Chondrocyte (in vitro differentiated cells): Measurements from ENCODE around the gene ELF1. TPM values are rescaled to one million over a fixed set of nuclear protein-coding genes. Genes with fewer than 3 reads are reported as not detected.

Experiments
- DNase-seq: peaks from one replicate; pipeline ENCODE4 v3.0.0; 2021; ENCODE audit warnings: mixed read lengths, low spot score
- H3K27ac Mint-ChIP-seq: one replicate; pipeline ENCODE4 v1.8.0; 2021; ENCODE audit warnings: mild to moderate bottlenecking, moderate library complexity, mixed read lengths; ENCODE audit not compliant: unreplicated experiment
- H3K27me3 Mint-ChIP-seq: 2 replicates; pipeline ENCODE4 v1.8.0; 2021; ENCODE audit warnings: low read depth, mixed read lengths
- H3K36me3 Mint-ChIP-seq: 2 replicates; pipeline ENCODE4 v1.8.0; 2021; ENCODE audit warnings: low read depth, mixed read lengths
- H3K4me1 Mint-ChIP-seq: 2 replicates; pipeline ENCODE4 v1.8.0; 2021; ENCODE audit warnings: low read depth, mild to moderate bottlenecking, mixed read lengths
- H3K4me3 Mint-ChIP-seq: one replicate; pipeline ENCODE4 v1.8.0; 2021; ENCODE audit warnings: mild to moderate bottlenecking, moderate library complexity, mixed read lengths; ENCODE audit not compliant: unreplicated experiment
- H3K9me3 Mint-ChIP-seq: 2 replicates; pipeline ENCODE4 v1.8.0; 2021; ENCODE audit warnings: low read depth, mixed read lengths
- total RNA-seq: library from RNA; stranded (reverse); gene quantifications from 3 replicates; pipeline ENCODE4 v1.2.1, GENCODE V29; 2021
- TF ChIP-seq, protein P1 (sequence below): fragments of 200-600 bp; sonication (generic); IDR thresholded peaks from 2 replicates; pipeline ENCODE4 v1.5.0; 2021; ENCODE audit warnings: antibody characterized with exemption, mild to moderate bottlenecking, moderate library complexity

ELF1 gene
- total RNA-seq, 1 donor from 2014 or later: 45.8 TPM

DNA sequence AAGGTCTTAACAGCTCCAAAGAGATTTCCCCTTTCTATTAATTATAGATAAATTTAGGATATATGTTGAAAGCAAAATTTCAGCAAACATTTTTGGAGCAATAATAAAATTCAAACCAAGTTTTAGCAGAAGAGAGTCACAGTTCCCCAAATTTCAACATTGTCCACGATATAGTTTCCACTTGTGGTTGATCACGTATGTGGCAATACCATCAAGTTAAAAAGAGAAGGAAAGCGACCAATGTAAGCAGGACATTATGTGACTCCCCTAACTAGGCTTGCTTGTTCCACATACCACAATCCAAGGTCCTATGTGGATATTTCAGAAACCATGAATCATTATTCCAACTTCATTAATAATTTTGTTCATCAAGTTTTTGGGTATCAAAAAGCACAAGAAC lies 52.8 kb downstream of the ELF1 start:
- TF ChIP-seq, protein P1, sequence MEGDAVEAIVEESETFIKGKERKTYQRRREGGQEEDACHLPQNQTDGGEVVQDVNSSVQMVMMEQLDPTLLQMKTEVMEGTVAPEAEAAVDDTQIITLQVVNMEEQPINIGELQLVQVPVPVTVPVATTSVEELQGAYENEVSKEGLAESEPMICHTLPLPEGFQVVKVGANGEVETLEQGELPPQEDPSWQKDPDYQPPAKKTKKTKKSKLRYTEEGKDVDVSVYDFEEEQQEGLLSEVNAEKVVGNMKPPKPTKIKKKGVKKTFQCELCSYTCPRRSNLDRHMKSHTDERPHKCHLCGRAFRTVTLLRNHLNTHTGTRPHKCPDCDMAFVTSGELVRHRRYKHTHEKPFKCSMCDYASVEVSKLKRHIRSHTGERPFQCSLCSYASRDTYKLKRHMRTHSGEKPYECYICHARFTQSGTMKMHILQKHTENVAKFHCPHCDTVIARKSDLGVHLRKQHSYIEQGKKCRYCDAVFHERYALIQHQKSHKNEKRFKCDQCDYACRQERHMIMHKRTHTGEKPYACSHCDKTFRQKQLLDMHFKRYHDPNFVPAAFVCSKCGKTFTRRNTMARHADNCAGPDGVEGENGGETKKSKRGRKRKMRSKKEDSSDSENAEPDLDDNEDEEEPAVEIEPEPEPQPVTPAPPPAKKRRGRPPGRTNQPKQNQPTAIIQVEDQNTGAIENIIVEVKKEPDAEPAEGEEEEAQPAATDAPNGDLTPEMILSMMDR: no peak
- Mint-ChIP-seq H3K4me3 (no peak overlapping the region), H3K36me3 (no peaks in the 10 kb centered on the region), H3K9me3 (no peaks in the 10 kb centered on the region), H3K4me1 (peaks cover 11% of the 10 kb centered on the region), H3K27ac (no peak overlapping the region), H3K27me3 (no peaks in the 10 kb centered on the region)
- DNase-seq: no peak

DNA sequence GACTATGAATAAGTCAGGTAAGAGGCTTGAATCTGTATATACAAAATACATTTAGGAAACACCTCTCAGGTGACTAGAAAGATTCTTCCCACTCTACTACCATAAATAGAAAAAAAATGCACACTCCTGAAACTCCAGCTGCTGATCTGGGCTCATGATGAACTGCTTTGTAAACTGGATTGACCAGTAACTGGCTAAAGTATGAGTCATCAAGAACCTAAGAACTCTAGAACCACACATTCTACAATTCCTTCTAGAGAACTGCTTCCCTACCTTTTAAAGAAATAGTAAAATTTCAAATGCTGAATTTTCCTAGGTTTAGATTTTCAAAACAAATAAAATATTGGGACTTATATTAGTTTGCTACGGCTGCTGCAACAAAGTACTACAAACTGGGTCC lies 55.2 kb downstream of the ELF1 start:
- TF ChIP-seq, protein P1: no peak
- Mint-ChIP-seq H3K9me3 (no peaks in the 10 kb centered on the region), H3K36me3 (no peaks in the 10 kb centered on the region), H3K27me3 (no peaks in the 10 kb centered on the region), H3K4me1 (peaks cover 4% of the 10 kb centered on the region), H3K4me3 (no peak overlapping the region), H3K27ac (no peak overlapping the region)
- no peak for DNase-seq

DNA sequence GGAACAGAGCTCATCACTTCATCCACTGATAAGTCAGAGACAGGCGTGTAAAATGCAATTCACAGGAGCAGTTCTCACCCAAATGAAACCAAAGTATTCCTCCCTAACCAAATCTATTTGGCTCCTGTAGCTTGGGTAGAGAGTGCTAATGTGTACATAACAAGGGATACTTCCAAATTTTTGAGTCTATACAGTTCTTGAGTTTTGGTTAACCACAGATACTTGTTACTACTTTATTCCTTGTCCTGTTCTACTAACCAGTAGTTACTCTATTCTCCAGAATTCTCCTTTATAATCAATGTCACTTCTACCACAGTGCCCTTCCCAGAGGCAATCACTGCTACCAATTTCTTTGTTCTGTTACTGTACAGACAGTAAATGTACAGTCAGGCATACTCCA lies 57.3 kb downstream of the ELF1 start:
- H3K4me3 Mint-ChIP-seq: no peak overlapping the region
- DNase-seq: no peak
- peaks cover 4% of the 10 kb centered on the region for H3K4me1 Mint-ChIP-seq
- no peak overlapping the region for H3K27ac Mint-ChIP-seq
- TF ChIP-seq, protein P1: no peak
- no peaks in the 10 kb centered on the region for H3K9me3 Mint-ChIP-seq
- no peaks in the 10 kb centered on the region for H3K27me3 Mint-ChIP-seq
- peaks cover 11% of the 10 kb centered on the region for H3K36me3 Mint-ChIP-seq

DNA sequence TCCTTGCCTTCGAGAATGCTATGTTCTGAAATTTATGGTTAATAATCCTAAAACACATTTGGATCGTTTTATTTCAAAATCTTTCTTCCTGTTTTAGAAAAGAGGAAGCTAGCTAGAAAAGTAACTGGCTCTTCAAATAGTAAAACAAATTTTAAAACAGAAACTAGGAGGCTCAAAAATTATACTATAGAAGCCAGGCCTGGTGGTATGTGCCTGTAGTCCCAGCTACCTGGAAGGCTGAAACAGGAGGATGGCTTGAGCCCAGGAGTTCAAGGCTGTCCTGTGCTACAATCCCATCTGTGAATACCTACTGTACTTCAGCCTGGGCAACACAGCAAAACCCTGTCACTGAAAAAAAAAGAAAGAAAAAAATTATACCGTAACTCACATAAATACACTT lies 57.9 kb downstream of the ELF1 start:
- DNase-seq: no peak
- no peaks in the 10 kb centered on the region for H3K27me3 Mint-ChIP-seq
- peaks cover 4% of the 10 kb centered on the region for H3K4me1 Mint-ChIP-seq
- H3K9me3 Mint-ChIP-seq: no peaks in the 10 kb centered on the region
- TF ChIP-seq, protein P1: no peak
- H3K27ac Mint-ChIP-seq: no peak overlapping the region
- peaks cover 13% of the 10 kb centered on the region for H3K36me3 Mint-ChIP-seq
- no peak overlapping the region for H3K4me3 Mint-ChIP-seq

DNA sequence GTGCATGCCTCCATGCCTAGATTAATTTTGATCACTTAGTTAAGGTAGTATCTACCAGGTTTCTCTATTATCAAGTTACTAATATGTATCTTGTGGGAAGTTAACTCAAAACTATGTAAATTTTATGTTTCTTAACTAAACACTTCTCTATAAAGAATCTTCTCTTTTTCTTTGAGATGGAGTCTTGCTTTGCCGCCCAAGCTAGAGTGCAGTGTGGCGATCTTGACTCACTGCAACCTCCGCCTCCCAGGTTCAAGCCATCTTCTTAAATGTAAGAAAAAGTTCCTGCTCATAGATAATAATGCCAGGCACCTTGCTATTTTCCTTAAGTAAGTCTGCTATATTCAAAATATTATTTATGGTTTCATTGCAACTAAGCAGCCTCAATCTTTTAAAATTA lies 58.4 kb downstream of the ELF1 start:
- Mint-ChIP-seq H3K27me3 (no peaks in the 10 kb centered on the region), H3K9me3 (no peaks in the 10 kb centered on the region), H3K4me3 (no peak overlapping the region), H3K27ac (no peak overlapping the region), H3K36me3 (peaks cover 14% of the 10 kb centered on the region), H3K4me1 (peaks cover 4% of the 10 kb centered on the region)
- no peak for DNase-seq
- TF ChIP-seq, protein P1: no peak
